HCT116 (cell line): ENCODE data around the gene UTS2B.

Experiments
- EZH2 ChIP-seq: fragments of 200-600 bp; sonication (generic); IDR thresholded peaks from 2 replicates; pipeline ENCODE4 v1.6.1; 2017; ENCODE audit warnings: antibody characterized with exemption, mixed run types
- FOSL1 ChIP-seq: IDR thresholded peaks from 2 replicates; pipeline ENCODE4 v1.6.1; 2012; ENCODE audit warnings: low read depth
- JUND ChIP-seq: IDR thresholded peaks from 2 replicates; pipeline ENCODE4 v1.6.1; 2012
- POLR2A ChIP-seq: IDR thresholded peaks from 2 replicates; pipeline ENCODE4 v1.7.0; 2011; ENCODE audit warnings: borderline replicate concordance; ENCODE audit not compliant: insufficient read depth, insufficient read length; ENCODE audit errors: extremely low read depth
- RAD21 ChIP-seq: IDR thresholded peaks from 2 replicates; pipeline ENCODE4 v1.6.1; 2012; ENCODE audit warnings: low read depth, mild to moderate bottlenecking
- SIN3A ChIP-seq: IDR thresholded peaks from 2 replicates; pipeline ENCODE4 v1.6.1; 2012; ENCODE audit warnings: low read depth
- SP1 ChIP-seq: IDR thresholded peaks from 2 replicates; pipeline ENCODE4 v1.6.1; 2012; ENCODE audit warnings: low read depth
- TF ChIP-seq, protein P1 (sequence below), 3 experiments: fragments of 200-600 bp in 1 of 3; sonication (generic) in 1 of 3; IDR thresholded peaks in 2 of 3; conservative IDR thresholded peaks in 1 of 3; 2 replicates each; pipeline ENCODE4 v1.5.1; 2012 to 2017; ENCODE audit warnings: low read depth in 2 of 3, low read length in 2 of 3, antibody characterized with exemption in 1 of 3, borderline replicate concordance in 1 of 3, control low read depth in 1 of 3, mild to moderate bottlenecking in 1 of 3, mixed read lengths in 1 of 3, mixed run types in 1 of 3, moderate library complexity in 1 of 3; ENCODE audit not compliant: insufficient read depth in 1 of 3
- TF ChIP-seq, protein P2 (sequence below): IDR thresholded peaks from 2 replicates; pipeline ENCODE4 v1.6.1; 2012

DNA sequence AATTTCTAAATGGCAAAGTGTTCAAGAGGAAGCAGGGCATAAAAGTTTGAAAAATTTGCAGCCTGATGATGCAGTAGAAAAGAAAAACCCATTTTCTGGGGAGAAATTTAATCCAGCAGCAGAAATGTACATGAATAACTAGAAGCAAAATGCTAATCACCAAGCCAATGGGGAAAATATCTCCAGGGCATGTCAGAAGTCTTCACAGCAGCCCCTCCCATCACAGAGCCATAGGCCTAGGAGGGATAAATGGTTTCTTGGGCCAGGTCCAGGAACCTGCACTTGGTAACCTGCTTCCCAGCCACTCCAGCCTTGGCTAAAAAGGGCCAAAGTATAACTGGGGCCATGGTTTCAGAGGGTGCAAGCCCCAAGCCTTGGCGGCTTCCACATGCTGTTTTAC lies 108.7 kb downstream of the UTS2B start:
- TF ChIP-seq, protein P1, sequence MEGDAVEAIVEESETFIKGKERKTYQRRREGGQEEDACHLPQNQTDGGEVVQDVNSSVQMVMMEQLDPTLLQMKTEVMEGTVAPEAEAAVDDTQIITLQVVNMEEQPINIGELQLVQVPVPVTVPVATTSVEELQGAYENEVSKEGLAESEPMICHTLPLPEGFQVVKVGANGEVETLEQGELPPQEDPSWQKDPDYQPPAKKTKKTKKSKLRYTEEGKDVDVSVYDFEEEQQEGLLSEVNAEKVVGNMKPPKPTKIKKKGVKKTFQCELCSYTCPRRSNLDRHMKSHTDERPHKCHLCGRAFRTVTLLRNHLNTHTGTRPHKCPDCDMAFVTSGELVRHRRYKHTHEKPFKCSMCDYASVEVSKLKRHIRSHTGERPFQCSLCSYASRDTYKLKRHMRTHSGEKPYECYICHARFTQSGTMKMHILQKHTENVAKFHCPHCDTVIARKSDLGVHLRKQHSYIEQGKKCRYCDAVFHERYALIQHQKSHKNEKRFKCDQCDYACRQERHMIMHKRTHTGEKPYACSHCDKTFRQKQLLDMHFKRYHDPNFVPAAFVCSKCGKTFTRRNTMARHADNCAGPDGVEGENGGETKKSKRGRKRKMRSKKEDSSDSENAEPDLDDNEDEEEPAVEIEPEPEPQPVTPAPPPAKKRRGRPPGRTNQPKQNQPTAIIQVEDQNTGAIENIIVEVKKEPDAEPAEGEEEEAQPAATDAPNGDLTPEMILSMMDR (IDR thresholded peaks at IDR 0.05 in 2 of 3, conservative IDR thresholded peaks at IDR 0.05 in 1 of 3; ENCODE audit: borderline replicate concordance in 1 of 3, insufficient read depth in 1 of 3, low read depth in 2 of 3, low read length in 2 of 3), result no peak
- TF ChIP-seq RAD21, result no peak
- TF ChIP-seq SP1, result no peak
- TF ChIP-seq POLR2A, result no peak
- TF ChIP-seq EZH2, result no peak
- TF ChIP-seq, protein P2, sequence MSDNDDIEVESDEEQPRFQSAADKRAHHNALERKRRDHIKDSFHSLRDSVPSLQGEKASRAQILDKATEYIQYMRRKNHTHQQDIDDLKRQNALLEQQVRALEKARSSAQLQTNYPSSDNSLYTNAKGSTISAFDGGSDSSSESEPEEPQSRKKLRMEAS, result no peak
- TF ChIP-seq SIN3A, result no peak
- no peak for TF ChIP-seq JUND
- no peak for TF ChIP-seq FOSL1
